HUES48 (cell line): ENCODE data around the gene ZNF311.
"Not testable (repeated sequence)": the region's sequence is repeated elsewhere in the genome, so short reads cannot be mapped to it uniquely, and the experiment has no call there.

Experiments
- H3K27ac ChIP-seq: one replicate; pipeline ENCODE4 v1.7.0; 2013; ENCODE audit warnings: low read depth, low read length, inconsistent platforms
- H3K27me3 ChIP-seq: 2 replicates; pipeline ENCODE4 v1.6.1; 2013; ENCODE audit warnings: mild to moderate bottlenecking, low read length; ENCODE audit not compliant: control insufficient read depth, insufficient read depth
- H3K36me3 ChIP-seq: 2 replicates; pipeline ENCODE4 v1.6.1; 2013; ENCODE audit warnings: low read length; ENCODE audit not compliant: control insufficient read depth, insufficient read depth
- H3K4me1 ChIP-seq: 2 replicates; pipeline ENCODE4 v1.6.1; 2013; ENCODE audit warnings: mild to moderate bottlenecking, low read length; ENCODE audit not compliant: control insufficient read depth, insufficient read depth
- H3K4me3 ChIP-seq: 2 replicates; pipeline ENCODE4 v1.5.1; 2013; ENCODE audit warnings: mild to moderate bottlenecking, low read depth, low read length
- H3K9ac ChIP-seq: 2 replicates; pipeline ENCODE4 v1.6.1; 2013; ENCODE audit warnings: mild to moderate bottlenecking, low read depth, low read length, moderate library complexity
- H3K9me3 ChIP-seq: 2 replicates; pipeline ENCODE4 v1.6.1; 2013; ENCODE audit warnings: low read length; ENCODE audit not compliant: control insufficient read depth, insufficient read depth

The ZNF311 gene

GRCh38 chr6:28974505-28974904 is 30.6 kb downstream of the ZNF311 start:
- Histone ChIP-seq H3K36me3 (no peaks in the 10 kb centered on the region), H3K4me3 (no peak overlapping the region), H3K27ac (no peak overlapping the region), H3K4me1 (peaks cover 7% of the 10 kb centered on the region), H3K9me3 (no peaks in the 10 kb centered on the region), H3K9ac (no peak overlapping the region), H3K27me3 (peaks cover 21% of the 10 kb centered on the region)

- H3K4me3 ChIP-seq, H3K9ac ChIP-seq, H3K36me3 ChIP-seq, H3K4me1 ChIP-seq, H3K27me3 ChIP-seq, H3K27ac ChIP-seq, H3K9me3 ChIP-seq: not testable (repeated sequence)
These were observed 35.1 kb downstream of the ZNF311 start for GRCh38 chr6:28970056-28970455.

DNA sequence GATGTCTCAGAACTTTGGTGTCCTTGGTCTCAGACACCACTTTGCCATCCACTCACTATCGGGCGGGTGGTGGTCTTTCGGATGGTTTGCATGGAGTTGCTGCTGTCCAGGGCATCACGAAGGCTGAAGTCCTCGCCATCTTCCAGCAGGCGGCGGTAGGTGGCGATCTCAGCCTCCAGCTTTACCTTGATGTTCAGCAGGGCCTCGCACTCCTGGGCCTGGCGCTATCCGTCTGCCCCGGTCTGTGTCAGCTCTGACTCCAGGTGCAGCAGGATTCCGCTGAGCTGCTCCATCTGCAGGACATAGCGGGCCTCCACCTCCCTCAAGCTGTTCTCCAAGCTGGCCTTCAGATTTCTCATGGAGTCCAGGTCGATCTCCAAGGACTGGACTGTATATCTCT is 36.0 kb downstream of the ZNF311 start:
- Histone ChIP-seq H3K36me3 (no peaks in the 10 kb centered on the region), H3K27ac (no peak overlapping the region), H3K9me3 (peaks cover 6% of the 10 kb centered on the region; the same call in 1 of the 2 replicates), H3K9ac (no peak overlapping the region), H3K27me3 (no peaks in the 10 kb centered on the region), H3K4me1 (no peaks in the 10 kb centered on the region), H3K4me3 (no peak overlapping the region)

DNA sequence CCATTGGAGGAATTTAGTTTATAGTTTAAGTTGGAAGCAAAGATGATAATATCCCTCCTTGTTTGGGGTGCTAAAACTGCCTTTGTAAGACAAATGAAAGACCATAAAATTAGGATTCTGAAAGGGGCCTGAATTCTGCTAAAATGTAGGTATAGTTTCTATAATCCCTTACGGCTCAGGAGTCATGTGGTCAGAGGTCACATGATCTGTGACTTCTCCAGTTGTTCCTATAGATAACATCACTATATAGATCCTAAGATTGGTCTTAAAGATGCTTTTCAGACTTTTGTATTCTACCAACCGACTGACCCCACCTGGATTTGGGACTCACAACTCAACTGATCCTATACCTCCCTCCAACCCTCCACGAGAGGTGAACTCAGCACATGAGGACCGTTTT is 36.6 kb downstream of the ZNF311 start:
- H3K27me3 ChIP-seq, result no peaks in the 10 kb centered on the region
- H3K4me3 ChIP-seq, result no peak overlapping the region
- H3K9me3 ChIP-seq, result peaks cover 6% of the 10 kb centered on the region; the same call in 1 of the 2 replicates
- H3K9ac ChIP-seq, result no peak overlapping the region
- no peaks in the 10 kb centered on the region for H3K36me3 ChIP-seq
- H3K27ac ChIP-seq, result no peak overlapping the region
- H3K4me1 ChIP-seq, result no peaks in the 10 kb centered on the region

DNA sequence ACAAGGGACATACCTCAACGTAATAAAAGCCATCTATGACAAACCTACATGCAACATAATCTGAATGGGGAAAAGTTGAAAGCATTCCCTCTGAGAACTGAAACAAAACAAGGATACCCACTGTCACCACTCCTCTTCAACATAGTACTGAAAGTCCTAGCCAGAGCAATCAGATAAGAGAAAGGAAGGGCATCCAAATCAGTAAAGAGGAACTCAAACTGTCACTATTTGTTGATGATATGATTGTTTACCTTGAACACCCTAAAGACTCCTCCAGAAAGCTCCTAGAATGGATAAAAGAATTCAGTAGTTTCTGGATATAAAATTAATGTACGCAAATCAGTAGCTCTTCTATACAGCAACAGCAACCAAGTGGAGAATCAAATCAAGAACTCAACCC is 39.4 kb downstream of the ZNF311 start:
- peaks cover 6% of the 10 kb centered on the region; the same call in 1 of the 2 replicates for H3K9me3 ChIP-seq
- no peaks in the 10 kb centered on the region for H3K4me1 ChIP-seq
- no peaks in the 10 kb centered on the region for H3K36me3 ChIP-seq
- H3K9ac ChIP-seq, result no peak overlapping the region
- no peaks in the 10 kb centered on the region for H3K27me3 ChIP-seq
- H3K27ac ChIP-seq, result no peak overlapping the region
- H3K4me3 ChIP-seq, result no peak overlapping the region

GRCh38 chr6:28960846-28961500 is 44.1 kb downstream of the ZNF311 start:
- H3K9ac ChIP-seq, result no peak overlapping the region

DNA sequence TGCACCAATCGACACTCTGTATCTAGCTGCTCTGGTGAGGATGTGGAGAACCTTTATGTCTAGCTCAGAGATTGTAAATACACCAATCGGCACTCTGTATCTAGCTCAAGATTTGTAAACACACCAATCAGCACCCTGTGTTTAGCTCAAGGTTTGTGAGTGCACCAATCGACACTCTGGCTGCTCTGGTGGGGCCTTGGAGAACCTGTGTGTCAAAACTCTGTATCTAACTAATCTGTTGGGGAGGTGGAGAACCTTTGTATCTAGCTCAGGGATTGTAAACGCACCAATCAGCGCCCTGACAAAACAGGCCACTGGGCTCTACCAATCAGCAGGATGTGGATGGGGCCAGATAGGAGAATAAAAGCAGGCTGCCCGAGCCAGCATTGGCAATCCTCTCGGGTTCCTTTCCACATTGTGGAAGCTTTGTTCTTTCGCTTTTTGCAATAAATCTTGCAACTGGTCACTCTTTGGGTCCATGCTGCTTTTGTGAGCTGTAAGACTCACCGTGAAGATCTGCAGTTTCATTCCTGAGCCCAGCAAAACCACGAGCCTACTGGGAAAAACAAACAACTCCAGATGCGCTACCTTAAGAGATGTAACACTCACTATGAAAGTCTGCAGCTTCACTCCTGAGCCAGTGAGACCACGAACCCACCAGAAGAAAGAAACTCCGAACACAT is 46.4 kb downstream of the ZNF311 start:
- not testable (repeated sequence) for H3K4me1 ChIP-seq, H3K27me3 ChIP-seq

More at GRCh38 chr6:28960846-28961500, 44.1 kb downstream of the ZNF311 start:
- Histone ChIP-seq H3K36me3 (no peaks in the 10 kb centered on the region), H3K4me3 (no peak overlapping the region), H3K27ac (peak overlapping the region; percentile 20), H3K27me3 (no peaks in the 10 kb centered on the region), H3K9me3 (no peaks in the 10 kb centered on the region), H3K4me1 (no peaks in the 10 kb centered on the region)

DNA sequence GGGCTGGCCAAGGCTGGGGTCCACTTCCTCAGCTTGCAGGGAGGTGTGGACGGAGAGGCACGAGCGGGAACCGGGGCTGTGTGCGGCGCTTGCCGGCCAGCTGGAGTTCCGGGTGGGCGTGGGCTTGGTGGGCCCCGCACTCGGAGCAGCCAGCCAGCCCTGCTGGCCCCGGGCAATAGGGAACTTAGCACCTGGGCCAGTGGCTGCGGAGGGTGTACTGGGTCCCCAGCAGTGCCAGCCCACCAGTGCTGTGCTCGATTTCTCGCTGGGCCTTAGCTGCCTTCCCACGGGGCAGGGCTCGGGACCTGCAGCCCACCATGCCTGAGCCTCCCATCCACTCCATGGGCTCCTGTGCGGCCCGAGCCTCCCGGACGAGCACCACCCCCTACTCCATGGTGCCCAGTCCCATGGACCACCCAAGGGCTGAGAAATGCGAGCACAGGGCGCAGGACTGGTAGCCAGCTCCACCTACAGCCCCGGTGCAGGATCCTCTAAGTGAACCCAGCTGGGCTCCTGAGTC is 47.3 kb downstream of the ZNF311 start:
- H3K9ac ChIP-seq, H3K27ac ChIP-seq, H3K9me3 ChIP-seq, H3K27me3 ChIP-seq, H3K4me3 ChIP-seq, H3K4me1 ChIP-seq, H3K36me3 ChIP-seq: not testable (repeated sequence)

More for the DNA sequence above, 46.4 kb downstream of the ZNF311 start:
- H3K4me3 ChIP-seq, H3K36me3 ChIP-seq, H3K27ac ChIP-seq, H3K9me3 ChIP-seq, H3K9ac ChIP-seq: not testable (repeated sequence)

DNA sequence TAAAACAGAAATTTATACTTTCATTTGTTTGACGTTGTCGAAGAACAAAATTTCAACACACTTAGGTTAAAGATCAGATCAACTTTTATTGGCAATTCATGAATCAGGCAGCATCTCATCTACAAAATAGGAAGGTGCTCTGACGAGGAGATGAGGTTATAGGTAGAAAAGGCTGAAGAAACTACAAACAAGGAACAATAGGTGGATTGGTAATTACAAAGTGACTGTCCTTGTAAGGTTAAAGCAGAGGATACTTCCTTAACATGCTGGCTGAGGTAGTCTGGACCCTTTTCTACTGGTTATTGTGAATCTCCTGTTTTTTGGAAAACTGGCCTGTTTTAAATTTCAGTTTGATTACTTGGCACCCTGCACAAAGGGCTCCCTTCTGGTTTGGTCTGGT is 48.8 kb downstream of the ZNF311 start:
- Histone ChIP-seq H3K9me3 (no peaks in the 10 kb centered on the region), H3K27ac (no peak overlapping the region), H3K4me1 (no peaks in the 10 kb centered on the region), H3K27me3 (peaks cover 7% of the 10 kb centered on the region; the same call in 1 of the 2 replicates), H3K36me3 (no peaks in the 10 kb centered on the region), H3K4me3 (no peak overlapping the region), H3K9ac (no peak overlapping the region)

DNA sequence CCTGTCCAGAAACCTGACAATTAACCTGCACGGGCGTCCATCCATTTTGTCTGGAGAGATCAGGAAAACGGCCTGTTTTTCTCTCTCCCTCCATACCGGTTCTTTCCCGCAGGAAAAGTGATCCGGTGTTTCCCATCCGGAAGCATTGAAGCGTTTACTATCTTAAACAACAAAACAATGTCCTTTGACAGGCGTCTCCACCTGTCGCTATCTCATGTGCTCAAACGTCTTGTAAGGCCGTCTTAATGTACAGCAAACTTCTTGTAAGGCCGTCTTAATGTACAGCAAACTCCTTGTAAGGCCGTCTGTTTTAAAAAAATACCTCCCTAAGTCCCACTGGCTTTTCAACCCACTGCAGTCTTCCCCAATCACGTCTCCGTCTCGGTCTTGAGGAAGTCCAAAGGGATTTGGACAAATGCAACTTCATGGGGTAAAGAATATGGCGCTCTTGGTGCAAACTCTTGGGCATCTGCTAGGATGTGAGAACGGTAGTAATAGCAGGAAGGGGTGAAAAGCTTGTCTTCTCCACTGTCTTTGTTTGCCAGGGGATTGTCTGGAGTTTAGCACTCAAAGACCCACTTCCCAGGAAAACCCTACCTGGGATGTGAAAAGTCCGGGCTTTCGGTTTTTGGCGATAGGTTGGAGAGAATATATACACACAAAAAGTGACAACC is 51.4 kb downstream of the ZNF311 start:
- Histone ChIP-seq H3K27ac (no peak overlapping the region), H3K9ac (peak overlapping the region; percentile 19; the same call in 1 of the 2 replicates), H3K36me3 (no peaks in the 10 kb centered on the region), H3K4me1 (peaks cover 3% of the 10 kb centered on the region; the same call in 1 of the 2 replicates), H3K4me3 (peak overlapping the region; percentile 87), H3K9me3 (no peaks in the 10 kb centered on the region), H3K27me3 (peaks cover 7% of the 10 kb centered on the region; the same call in 1 of the 2 replicates)
